ENCODE data around the gene MEIOC.
"Not testable (repeated sequence)": the region's sequence is repeated elsewhere in the genome, so short reads cannot be mapped to it uniquely, and the experiment has no call there.

MEIOC gene

GRCh38 chr17:44655983-44656710, at the start of gene MEIOC:
Gene MEIOC (plus strand): TSS chr17:44656468. CDS start chr17:44656614, 146 bp downstream.
- H3K36me3 ChIP-seq (ENCODE audit: control insufficient read depth in 1 of 2, insufficient read depth in 2 of 2, low read length in 2 of 2): no peaks in the 10 kb centered on the region
- H3K27ac ChIP-seq (ENCODE audit: low read depth, low read length): no peak within 1 kb of the TSS
- H3K4me3 ChIP-seq (ENCODE audit: low read depth in 1 of 2, low read length in 2 of 2): no peak within 1 kb of the TSS
- H3K9me3 ChIP-seq (ENCODE audit: control insufficient read depth in 1 of 2, low read length in 2 of 2): no peaks in the 10 kb centered on the region
- peaks cover 12 to 13% of the 10 kb centered on the region in 2 donors for H3K27me3 ChIP-seq (ENCODE audit: control insufficient read depth in 1 of 2, insufficient read depth in 2 of 2, low read length in 2 of 2)
- peaks cover 0 to 3% of the 10 kb centered on the region in 2 donors for H3K4me1 ChIP-seq (ENCODE audit: control insufficient read depth in 1 of 2, insufficient read depth in 2 of 2, low read length in 2 of 2)
- H3K9ac ChIP-seq (ENCODE audit: low read depth in 1 of 2, low read length in 2 of 2): no peak within 1 kb of the TSS

- Histone ChIP-seq H3K27ac (ENCODE audit: low read depth, low read length) (no peak overlapping the region), H3K27me3 (ENCODE audit: control insufficient read depth in 1 of 2, insufficient read depth in 2 of 2, low read length in 2 of 2) (peaks cover 0 to 3% of the 10 kb centered on the region in 2 donors), H3K9me3 (ENCODE audit: control insufficient read depth in 1 of 2, low read length in 2 of 2) (no peaks in the 10 kb centered on the region), H3K4me1 (ENCODE audit: control insufficient read depth in 1 of 2, insufficient read depth in 2 of 2, low read length in 2 of 2) (no peaks in the 10 kb centered on the region), H3K4me3 (ENCODE audit: low read depth in 1 of 2, low read length in 2 of 2) (no peak overlapping the region), H3K9ac (ENCODE audit: low read depth in 1 of 2, low read length in 2 of 2) (no peak overlapping the region), H3K36me3 (ENCODE audit: control insufficient read depth in 1 of 2, insufficient read depth in 2 of 2, low read length in 2 of 2) (no peaks in the 10 kb centered on the region)
Observed at GRCh38 chr17:44606658-44607057, 49.6 kb upstream of the MEIOC start.

GRCh38 chr17:44607836-44608690, 48.2 kb upstream of the MEIOC start:
- no peaks in the 10 kb centered on the region for H3K4me1 ChIP-seq (ENCODE audit: control insufficient read depth in 1 of 2, insufficient read depth in 2 of 2, low read length in 2 of 2)
- no peak overlapping the region for H3K9ac ChIP-seq (ENCODE audit: low read depth in 1 of 2, low read length in 2 of 2)
- no peaks in the 10 kb centered on the region for H3K9me3 ChIP-seq (ENCODE audit: control insufficient read depth in 1 of 2, low read length in 2 of 2)
- no peaks in the 10 kb centered on the region for H3K36me3 ChIP-seq (ENCODE audit: control insufficient read depth in 1 of 2, insufficient read depth in 2 of 2, low read length in 2 of 2)
- H3K4me3 ChIP-seq (ENCODE audit: low read depth in 1 of 2, low read length in 2 of 2): no peak overlapping the region
- H3K27me3 ChIP-seq (ENCODE audit: control insufficient read depth in 1 of 2, insufficient read depth in 2 of 2, low read length in 2 of 2): peaks cover 0 to 3% of the 10 kb centered on the region in 2 donors
- no peak overlapping the region for H3K27ac ChIP-seq (ENCODE audit: low read depth, low read length)

GRCh38 chr17:44608727-44609435, 47.4 kb upstream of the MEIOC start:
- Histone ChIP-seq H3K27me3 (ENCODE audit: control insufficient read depth in 1 of 2, insufficient read depth in 2 of 2, low read length in 2 of 2) (peaks cover 0 to 3% of the 10 kb centered on the region in 2 donors), H3K9me3 (ENCODE audit: control insufficient read depth in 1 of 2, low read length in 2 of 2) (no peaks in the 10 kb centered on the region), H3K4me1 (ENCODE audit: control insufficient read depth in 1 of 2, insufficient read depth in 2 of 2, low read length in 2 of 2) (no peaks in the 10 kb centered on the region), H3K4me3 (ENCODE audit: low read depth in 1 of 2, low read length in 2 of 2) (no peak overlapping the region), H3K36me3 (ENCODE audit: control insufficient read depth in 1 of 2, insufficient read depth in 2 of 2, low read length in 2 of 2) (no peaks in the 10 kb centered on the region), H3K9ac (ENCODE audit: low read depth in 1 of 2, low read length in 2 of 2) (no peak overlapping the region), H3K27ac (ENCODE audit: low read depth, low read length) (no peak overlapping the region)

GRCh38 chr17:44610331-44610730, 45.9 kb upstream of the MEIOC start:
- no peaks in the 10 kb centered on the region for H3K4me1 ChIP-seq (ENCODE audit: control insufficient read depth in 1 of 2, insufficient read depth in 2 of 2, low read length in 2 of 2)
- no peak overlapping the region for H3K27ac ChIP-seq (ENCODE audit: low read depth, low read length)
- no peaks in the 10 kb centered on the region for H3K36me3 ChIP-seq (ENCODE audit: control insufficient read depth in 1 of 2, insufficient read depth in 2 of 2, low read length in 2 of 2)
- peaks cover 0 to 3% of the 10 kb centered on the region in 2 donors for H3K27me3 ChIP-seq (ENCODE audit: control insufficient read depth in 1 of 2, insufficient read depth in 2 of 2, low read length in 2 of 2)
- no peaks in the 10 kb centered on the region for H3K9me3 ChIP-seq (ENCODE audit: control insufficient read depth in 1 of 2, low read length in 2 of 2)
- no peak overlapping the region for H3K4me3 ChIP-seq (ENCODE audit: low read depth in 1 of 2, low read length in 2 of 2)
- H3K9ac ChIP-seq (ENCODE audit: low read depth in 1 of 2, low read length in 2 of 2): no peak overlapping the region

- Histone ChIP-seq H3K27ac (ENCODE audit: low read depth, low read length) (no peak overlapping the region), H3K4me1 (ENCODE audit: control insufficient read depth in 1 of 2, insufficient read depth in 2 of 2, low read length in 2 of 2) (no peaks in the 10 kb centered on the region), H3K27me3 (ENCODE audit: control insufficient read depth in 1 of 2, insufficient read depth in 2 of 2, low read length in 2 of 2) (peaks cover 0 to 3% of the 10 kb centered on the region in 2 donors), H3K4me3 (ENCODE audit: low read depth in 1 of 2, low read length in 2 of 2) (no peak overlapping the region), H3K36me3 (ENCODE audit: control insufficient read depth in 1 of 2, insufficient read depth in 2 of 2, low read length in 2 of 2) (no peaks in the 10 kb centered on the region), H3K9ac (ENCODE audit: low read depth in 1 of 2, low read length in 2 of 2) (no peak overlapping the region), H3K9me3 (ENCODE audit: control insufficient read depth in 1 of 2, low read length in 2 of 2) (no peaks in the 10 kb centered on the region)
Observed at GRCh38 chr17:44610871-44611270, 45.4 kb upstream of the MEIOC start.

GRCh38 chr17:44614862-44615261, 41.4 kb upstream of the MEIOC start:
- H3K4me1 ChIP-seq (ENCODE audit: control insufficient read depth in 1 of 2, insufficient read depth in 2 of 2, low read length in 2 of 2): no peaks in the 10 kb centered on the region
- no peaks in the 10 kb centered on the region for H3K27me3 ChIP-seq (ENCODE audit: control insufficient read depth in 1 of 2, insufficient read depth in 2 of 2, low read length in 2 of 2)
- no peaks in the 10 kb centered on the region for H3K9me3 ChIP-seq (ENCODE audit: control insufficient read depth in 1 of 2, low read length in 2 of 2)
- H3K27ac ChIP-seq (ENCODE audit: low read depth, low read length): no peak overlapping the region
- H3K9ac ChIP-seq (ENCODE audit: low read depth in 1 of 2, low read length in 2 of 2): no peak overlapping the region
- no peak overlapping the region for H3K4me3 ChIP-seq (ENCODE audit: low read depth in 1 of 2, low read length in 2 of 2)
- no peaks in the 10 kb centered on the region for H3K36me3 ChIP-seq (ENCODE audit: control insufficient read depth in 1 of 2, insufficient read depth in 2 of 2, low read length in 2 of 2)

GRCh38 chr17:44618652-44619051, 37.6 kb upstream of the MEIOC start:
- H3K9ac ChIP-seq (ENCODE audit: low read depth in 1 of 2, low read length in 2 of 2); H3K36me3 ChIP-seq (ENCODE audit: control insufficient read depth in 1 of 2, insufficient read depth in 2 of 2, low read length in 2 of 2); H3K4me1 ChIP-seq (ENCODE audit: control insufficient read depth in 1 of 2, insufficient read depth in 2 of 2, low read length in 2 of 2); H3K27me3 ChIP-seq (ENCODE audit: control insufficient read depth in 1 of 2, insufficient read depth in 2 of 2, low read length in 2 of 2); H3K4me3 ChIP-seq (ENCODE audit: low read depth in 1 of 2, low read length in 2 of 2); H3K27ac ChIP-seq (ENCODE audit: low read depth, low read length); H3K9me3 ChIP-seq (ENCODE audit: control insufficient read depth in 1 of 2, low read length in 2 of 2): not testable (repeated sequence)

- Histone ChIP-seq H3K9ac (ENCODE audit: low read depth in 1 of 2, low read length in 2 of 2) (no peak overlapping the region), H3K4me1 (ENCODE audit: control insufficient read depth in 1 of 2, insufficient read depth in 2 of 2, low read length in 2 of 2) (no peaks in the 10 kb centered on the region), H3K36me3 (ENCODE audit: control insufficient read depth in 1 of 2, insufficient read depth in 2 of 2, low read length in 2 of 2) (no peaks in the 10 kb centered on the region), H3K27me3 (ENCODE audit: control insufficient read depth in 1 of 2, insufficient read depth in 2 of 2, low read length in 2 of 2) (no peaks in the 10 kb centered on the region), H3K4me3 (ENCODE audit: low read depth in 1 of 2, low read length in 2 of 2) (no peak overlapping the region), H3K9me3 (ENCODE audit: control insufficient read depth in 1 of 2, low read length in 2 of 2) (no peaks in the 10 kb centered on the region), H3K27ac (ENCODE audit: low read depth, low read length) (no peak overlapping the region)
Observed at GRCh38 chr17:44623070-44623725, 33.1 kb upstream of the MEIOC start.

All from duodenal mucosa (tissue), 2 donors.